Endothelial cell (in vitro differentiated cells): ENCODE results near the gene BMPER. TPM values are rescaled to one million over a fixed set of nuclear protein-coding genes. Genes with fewer than 3 reads are reported as not detected.

Experiments used
- DNase-seq: peaks from one replicate; pipeline ENCODE4 v3.0.0; 2021; ENCODE audit warnings: low spot score
- H3K27ac Mint-ChIP-seq: one replicate; pipeline ENCODE4 v1.8.0; 2021; ENCODE audit warnings: mixed read lengths, inconsistent platforms; ENCODE audit not compliant: unreplicated experiment
- H3K27me3 Mint-ChIP-seq: one replicate; pipeline ENCODE4 v1.8.0; 2021; ENCODE audit warnings: mild to moderate bottlenecking, moderate library complexity, mixed read lengths, inconsistent platforms; ENCODE audit not compliant: unreplicated experiment
- H3K36me3 Mint-ChIP-seq: one replicate; pipeline ENCODE4 v1.8.0; 2021; ENCODE audit warnings: mild to moderate bottlenecking, low read depth, mixed read lengths, inconsistent platforms; ENCODE audit not compliant: unreplicated experiment
- H3K4me1 Mint-ChIP-seq: one replicate; pipeline ENCODE4 v1.8.0; 2021; ENCODE audit warnings: mild to moderate bottlenecking, mixed read lengths, inconsistent platforms; ENCODE audit not compliant: unreplicated experiment
- H3K4me3 Mint-ChIP-seq: one replicate; pipeline ENCODE4 v1.8.0; 2021; ENCODE audit warnings: mild to moderate bottlenecking, mixed read lengths, inconsistent platforms; ENCODE audit not compliant: unreplicated experiment
- H3K9me3 Mint-ChIP-seq: one replicate; pipeline ENCODE4 v1.8.0; 2021; ENCODE audit warnings: mixed read lengths, inconsistent platforms; ENCODE audit not compliant: unreplicated experiment
- total RNA-seq: library from RNA; stranded (reverse); fragmentation: NEBNext Ultra II Directional; extraction: Animal tissue kit (Norgen Biotek cat#: 25700); gene quantifications from one replicate; pipeline ENCODE4 v1.2.1, GENCODE V29; 2021; ENCODE audit not compliant: unreplicated experiment
- TF ChIP-seq, protein P1 (sequence below): fragments of 200-600 bp; sonication (generic); IDR thresholded peaks from one replicate; pipeline ENCODE4 v1.5.0; 2021; ENCODE audit warnings: antibody characterized with exemption; ENCODE audit not compliant: unreplicated experiment

The BMPER gene
- total RNA-seq, 1 donor from 2014 or later = 2.5 TPM

DNA sequence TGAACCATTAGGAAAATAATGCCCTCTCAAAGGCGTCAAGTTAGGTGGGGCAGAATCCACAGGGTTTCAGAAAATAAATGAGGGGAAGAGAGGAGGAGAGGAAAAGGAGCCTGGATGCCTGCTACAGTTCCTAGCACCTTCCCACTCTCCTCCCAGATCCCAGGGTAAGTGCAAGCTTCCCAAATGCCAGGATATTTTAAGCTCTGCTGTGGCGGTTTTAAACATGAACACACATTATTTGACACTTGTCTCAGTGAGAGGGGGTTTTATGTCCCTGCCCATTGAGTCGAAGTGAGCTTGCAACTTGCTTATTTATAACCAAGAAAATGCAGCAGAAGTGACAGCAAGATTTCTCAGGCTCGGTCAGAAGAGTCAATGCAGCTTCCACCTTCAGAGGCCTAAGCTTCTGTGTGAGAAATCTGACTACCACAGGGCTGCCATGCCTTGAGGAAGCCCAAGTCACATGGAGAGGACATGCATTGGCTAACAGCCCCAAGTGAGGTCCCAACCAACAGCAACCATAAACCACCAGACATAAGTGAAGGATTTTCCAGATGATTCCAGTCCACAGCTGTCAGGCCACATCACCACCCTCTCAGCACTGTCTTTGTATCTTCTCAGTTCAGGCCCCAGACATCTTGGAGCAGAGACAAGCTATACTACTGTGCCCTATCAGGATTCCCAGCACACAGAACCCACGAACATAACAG, 17.9 kb upstream of the BMPER start:
- H3K9me3 Mint-ChIP-seq = no peaks in the 10 kb centered on the region
- DNase-seq = no peak
- H3K27ac Mint-ChIP-seq = no peak overlapping the region
- H3K4me3 Mint-ChIP-seq = no peak overlapping the region
- peaks cover 3% of the 10 kb centered on the region for H3K27me3 Mint-ChIP-seq
- peaks cover 11% of the 10 kb centered on the region for H3K4me1 Mint-ChIP-seq
- TF ChIP-seq, protein P1, sequence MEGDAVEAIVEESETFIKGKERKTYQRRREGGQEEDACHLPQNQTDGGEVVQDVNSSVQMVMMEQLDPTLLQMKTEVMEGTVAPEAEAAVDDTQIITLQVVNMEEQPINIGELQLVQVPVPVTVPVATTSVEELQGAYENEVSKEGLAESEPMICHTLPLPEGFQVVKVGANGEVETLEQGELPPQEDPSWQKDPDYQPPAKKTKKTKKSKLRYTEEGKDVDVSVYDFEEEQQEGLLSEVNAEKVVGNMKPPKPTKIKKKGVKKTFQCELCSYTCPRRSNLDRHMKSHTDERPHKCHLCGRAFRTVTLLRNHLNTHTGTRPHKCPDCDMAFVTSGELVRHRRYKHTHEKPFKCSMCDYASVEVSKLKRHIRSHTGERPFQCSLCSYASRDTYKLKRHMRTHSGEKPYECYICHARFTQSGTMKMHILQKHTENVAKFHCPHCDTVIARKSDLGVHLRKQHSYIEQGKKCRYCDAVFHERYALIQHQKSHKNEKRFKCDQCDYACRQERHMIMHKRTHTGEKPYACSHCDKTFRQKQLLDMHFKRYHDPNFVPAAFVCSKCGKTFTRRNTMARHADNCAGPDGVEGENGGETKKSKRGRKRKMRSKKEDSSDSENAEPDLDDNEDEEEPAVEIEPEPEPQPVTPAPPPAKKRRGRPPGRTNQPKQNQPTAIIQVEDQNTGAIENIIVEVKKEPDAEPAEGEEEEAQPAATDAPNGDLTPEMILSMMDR = no peak
- no peaks in the 10 kb centered on the region for H3K36me3 Mint-ChIP-seq

DNA sequence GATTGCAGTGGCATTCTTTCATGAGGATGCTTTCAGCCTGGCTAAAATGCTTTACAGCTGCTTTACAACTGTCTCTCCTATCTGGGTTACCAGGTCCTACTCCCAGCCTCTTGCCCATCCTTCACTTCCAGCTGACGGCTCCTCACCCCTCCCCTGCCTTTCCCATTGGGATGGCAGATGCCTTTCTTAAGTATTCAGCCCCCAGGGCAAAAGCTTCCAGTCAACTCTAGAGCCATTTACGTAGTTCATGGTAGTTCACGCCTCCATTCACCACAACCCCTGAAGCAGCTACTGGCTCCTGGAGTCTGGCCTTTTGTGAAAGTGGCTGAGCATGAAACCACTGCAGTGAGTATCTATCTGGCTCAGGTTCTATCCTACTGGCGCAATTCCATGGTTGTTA, 17.2 kb upstream of the BMPER start:
- Mint-ChIP-seq H3K27ac (no peak overlapping the region), H3K9me3 (no peaks in the 10 kb centered on the region), H3K4me1 (peaks cover 14% of the 10 kb centered on the region), H3K36me3 (no peaks in the 10 kb centered on the region), H3K4me3 (no peak overlapping the region), H3K27me3 (peaks cover 3% of the 10 kb centered on the region)
- TF ChIP-seq, protein P1 = no peak
- DNase-seq = no peak

DNA sequence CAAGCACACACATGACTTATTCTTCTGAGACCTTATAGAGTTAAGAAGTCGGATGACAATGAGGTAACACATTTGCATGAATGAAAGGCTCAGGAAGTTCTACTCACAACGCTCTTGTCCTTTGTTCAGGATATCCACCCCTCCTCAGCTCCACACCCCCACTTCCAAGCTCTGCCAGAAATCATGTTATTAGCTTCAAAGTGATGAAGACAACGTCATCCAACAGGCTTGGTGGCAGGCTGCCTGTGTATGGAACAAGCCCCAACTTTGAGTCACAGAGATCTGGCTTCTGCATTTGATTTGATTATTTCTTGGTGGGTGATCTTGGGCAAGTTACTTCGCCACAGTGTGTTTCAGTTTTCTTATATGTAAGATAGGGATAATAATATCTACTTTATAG, 12.4 kb upstream of the BMPER start:
- H3K9me3 Mint-ChIP-seq = no peaks in the 10 kb centered on the region
- no peak overlapping the region for H3K4me3 Mint-ChIP-seq
- peaks cover 5% of the 10 kb centered on the region for H3K4me1 Mint-ChIP-seq
- H3K27me3 Mint-ChIP-seq = peaks cover 3% of the 10 kb centered on the region
- H3K27ac Mint-ChIP-seq = peak overlapping the region; percentile 10
- DNase-seq = no peak
- TF ChIP-seq, protein P1 = no peak
- peaks cover 4% of the 10 kb centered on the region for H3K36me3 Mint-ChIP-seq

DNA sequence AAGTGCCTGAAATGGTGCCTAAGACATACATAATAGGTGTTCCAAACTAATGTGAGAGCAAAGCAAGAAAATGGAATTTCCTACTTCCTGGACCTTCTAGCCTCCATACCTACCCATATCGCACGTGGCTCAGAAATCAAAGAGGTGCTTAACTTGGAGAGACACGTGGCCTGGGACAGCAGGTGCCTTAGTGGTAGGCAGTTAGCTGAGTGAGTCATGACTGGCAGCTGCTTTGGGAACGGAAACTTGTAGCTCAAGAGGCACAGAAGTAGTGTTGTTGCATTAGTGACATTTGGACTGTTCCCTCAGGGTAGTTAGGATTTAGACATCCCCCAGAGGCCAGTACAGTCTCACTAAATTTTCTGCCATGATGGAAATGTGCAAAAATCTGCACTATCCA, 12.0 kb upstream of the BMPER start:
- Mint-ChIP-seq H3K36me3 (peaks cover 4% of the 10 kb centered on the region), H3K4me1 (peaks cover 5% of the 10 kb centered on the region), H3K27ac (no peak overlapping the region), H3K27me3 (peaks cover 3% of the 10 kb centered on the region), H3K4me3 (no peak overlapping the region), H3K9me3 (no peaks in the 10 kb centered on the region)
- TF ChIP-seq, protein P1 = no peak
- DNase-seq = no peak

DNA sequence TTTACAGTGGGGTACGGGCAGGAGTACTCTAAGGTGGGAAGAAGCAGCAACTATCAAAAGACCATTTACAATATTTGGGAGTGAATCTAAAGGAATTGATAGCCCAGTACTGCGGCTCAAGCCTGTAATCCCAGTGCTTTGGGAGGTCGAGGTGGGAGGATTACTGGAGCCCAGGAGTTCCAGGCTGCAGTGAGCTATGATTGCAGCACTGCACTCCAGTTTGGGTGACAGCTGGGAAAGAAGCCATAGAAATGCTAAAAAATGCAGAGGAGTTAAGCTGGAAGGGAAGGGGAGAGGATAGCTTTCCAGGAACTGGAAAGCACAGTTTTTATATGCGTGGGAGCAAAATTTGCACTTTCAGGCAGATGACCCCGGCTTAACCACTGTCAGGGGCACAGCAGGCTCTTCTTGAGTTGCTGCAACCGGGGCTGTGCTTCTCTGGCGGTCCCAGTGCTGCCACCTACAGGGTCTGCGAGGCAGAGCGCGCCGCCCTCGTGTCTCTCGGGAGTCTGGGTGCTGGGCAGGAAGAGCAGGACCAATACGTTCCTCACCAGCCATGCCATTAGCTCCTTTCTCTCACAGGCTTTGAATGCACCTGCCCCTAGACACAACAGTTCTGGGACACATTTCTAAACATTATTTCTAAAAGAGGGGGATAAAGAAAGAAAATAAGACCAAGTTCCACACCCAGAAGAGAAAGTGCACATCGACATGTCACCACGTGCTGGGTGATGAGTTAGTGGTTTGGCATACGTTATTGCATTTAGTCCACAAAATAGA, 10.1 kb upstream of the BMPER start:
- H3K9me3 Mint-ChIP-seq = no peaks in the 10 kb centered on the region

More for the DNA sequence above, 10.1 kb upstream of the BMPER start:
- H3K4me3 Mint-ChIP-seq = no peak overlapping the region
- peaks cover 4% of the 10 kb centered on the region for H3K36me3 Mint-ChIP-seq
- peak; percentile 93 for DNase-seq
- peaks cover 2% of the 10 kb centered on the region for H3K27me3 Mint-ChIP-seq
- TF ChIP-seq, protein P1 = peak; percentile 64
- no peak overlapping the region for H3K27ac Mint-ChIP-seq
- H3K4me1 Mint-ChIP-seq = peaks cover 5% of the 10 kb centered on the region
